Measurements from ENCODE around the gene CALM1.

The CALM1 gene

DNA sequence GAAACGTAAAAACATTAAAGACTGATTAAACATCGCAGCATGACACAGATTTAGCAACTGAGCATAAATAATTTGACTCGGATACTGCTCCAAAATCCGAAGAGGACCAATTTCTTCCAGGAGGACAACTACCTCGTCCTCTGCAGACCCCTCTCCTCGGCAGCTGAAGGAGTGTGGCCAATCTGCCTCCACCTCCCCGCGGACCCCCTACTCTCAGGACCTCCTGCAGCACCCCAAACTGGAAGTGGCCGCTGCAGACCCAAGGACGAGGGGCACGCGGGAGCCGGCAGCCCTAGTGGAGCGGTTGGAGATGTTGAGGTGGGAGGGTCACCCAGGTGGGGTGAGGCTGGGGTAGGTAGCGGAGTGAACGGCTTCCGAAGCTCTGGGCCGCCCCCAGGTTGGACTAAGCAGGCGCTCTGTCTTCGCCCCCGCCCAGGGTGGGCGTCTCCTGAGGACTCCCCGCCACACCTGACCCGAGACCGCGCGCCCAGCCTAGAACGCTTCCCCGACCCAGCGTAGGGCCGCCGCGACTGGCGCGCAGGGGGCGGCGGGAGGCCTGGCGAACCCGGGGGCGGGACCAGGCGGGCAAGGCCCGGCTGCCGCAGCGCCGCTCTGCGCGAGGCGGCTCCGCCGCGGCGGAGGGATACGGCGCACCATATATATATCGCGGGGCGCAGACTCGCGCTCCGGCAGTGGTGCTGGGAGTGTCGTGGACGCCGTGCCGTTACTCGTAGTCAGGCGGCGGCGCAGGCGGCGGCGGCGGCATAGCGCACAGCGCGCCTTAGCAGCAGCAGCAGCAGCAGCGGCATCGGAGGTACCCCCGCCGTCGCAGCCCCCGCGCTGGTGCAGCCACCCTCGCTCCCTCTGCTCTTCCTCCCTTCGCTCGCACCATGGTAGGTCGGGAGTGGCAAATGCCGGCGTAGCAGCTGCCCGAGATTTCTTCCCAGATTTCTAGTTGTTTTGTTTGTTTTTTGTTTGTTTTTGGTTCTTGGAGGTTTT, at the start of gene CALM1 (continued):
- TF ChIP-seq ZBTB21 (tag by site-specific recombination; IDR thresholded peaks at IDR 0.05): no peak
- TF ChIP-seq, protein P1, sequence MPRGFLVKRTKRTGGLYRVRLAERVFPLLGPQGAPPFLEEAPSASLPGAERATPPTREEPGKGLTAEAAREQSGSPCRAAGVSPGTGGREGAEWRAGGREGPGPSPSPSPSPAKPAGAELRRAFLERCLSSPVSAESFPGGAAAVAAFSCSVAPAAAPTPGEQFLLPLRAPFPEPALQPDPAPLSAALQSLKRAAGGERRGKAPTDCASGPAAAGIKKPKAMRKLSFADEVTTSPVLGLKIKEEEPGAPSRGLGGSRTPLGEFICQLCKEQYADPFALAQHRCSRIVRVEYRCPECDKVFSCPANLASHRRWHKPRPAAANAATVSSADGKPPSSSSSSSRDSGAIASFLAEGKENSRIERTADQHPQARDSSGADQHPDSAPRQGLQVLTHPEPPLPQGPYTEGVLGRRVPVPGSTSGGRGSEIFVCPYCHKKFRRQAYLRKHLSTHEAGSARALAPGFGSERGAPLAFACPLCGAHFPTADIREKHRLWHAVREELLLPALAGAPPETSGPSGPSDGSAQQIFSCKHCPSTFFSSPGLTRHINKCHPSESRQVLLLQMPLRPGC (tag by site-specific recombination; IDR thresholded peaks at IDR 0.05): peak; percentile 89
- TF ChIP-seq ZNF211 (tag by site-specific recombination; IDR thresholded peaks at IDR 0.05; ENCODE audit: low read depth): no peak
- peak; percentile 26 for TF ChIP-seq WT1 (tag by site-specific recombination; IDR thresholded peaks at IDR 0.05)
- TF ChIP-seq ZNF792 (tag by site-specific recombination; IDR thresholded peaks at IDR 0.05): peak; percentile 18; the same call in 1 of the 2 replicates
- TF ChIP-seq, protein P2, sequence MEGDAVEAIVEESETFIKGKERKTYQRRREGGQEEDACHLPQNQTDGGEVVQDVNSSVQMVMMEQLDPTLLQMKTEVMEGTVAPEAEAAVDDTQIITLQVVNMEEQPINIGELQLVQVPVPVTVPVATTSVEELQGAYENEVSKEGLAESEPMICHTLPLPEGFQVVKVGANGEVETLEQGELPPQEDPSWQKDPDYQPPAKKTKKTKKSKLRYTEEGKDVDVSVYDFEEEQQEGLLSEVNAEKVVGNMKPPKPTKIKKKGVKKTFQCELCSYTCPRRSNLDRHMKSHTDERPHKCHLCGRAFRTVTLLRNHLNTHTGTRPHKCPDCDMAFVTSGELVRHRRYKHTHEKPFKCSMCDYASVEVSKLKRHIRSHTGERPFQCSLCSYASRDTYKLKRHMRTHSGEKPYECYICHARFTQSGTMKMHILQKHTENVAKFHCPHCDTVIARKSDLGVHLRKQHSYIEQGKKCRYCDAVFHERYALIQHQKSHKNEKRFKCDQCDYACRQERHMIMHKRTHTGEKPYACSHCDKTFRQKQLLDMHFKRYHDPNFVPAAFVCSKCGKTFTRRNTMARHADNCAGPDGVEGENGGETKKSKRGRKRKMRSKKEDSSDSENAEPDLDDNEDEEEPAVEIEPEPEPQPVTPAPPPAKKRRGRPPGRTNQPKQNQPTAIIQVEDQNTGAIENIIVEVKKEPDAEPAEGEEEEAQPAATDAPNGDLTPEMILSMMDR (tag by site-specific recombination; IDR thresholded peaks at IDR 0.05): peak; percentile 73
- peak; percentile 73; the same call in 1 of the 2 replicates for TF ChIP-seq ZNF37A (tag by site-specific recombination; IDR thresholded peaks at IDR 0.05)
- TF ChIP-seq ZNF621 (tag by site-specific recombination; IDR thresholded peaks at IDR 0.05): no peak
- TF ChIP-seq KLF1 (tag by site-specific recombination; IDR thresholded peaks at IDR 0.05): peak; percentile 82
- TF ChIP-seq ZNF423 (tag by site-specific recombination; IDR thresholded peaks at IDR 0.05): peak; percentile 9; the same call in 1 of the 2 replicates
- no peak for TF ChIP-seq ZNF433 (tag by site-specific recombination; IDR thresholded peaks at IDR 0.05; ENCODE audit: low read depth)
- no peak for TF ChIP-seq ZFP41 (tag by site-specific recombination; IDR thresholded peaks at IDR 0.05; ENCODE audit: borderline replicate concordance)
- TF ChIP-seq ZNF510 (tag by site-specific recombination; IDR thresholded peaks at IDR 0.05; ENCODE audit: insufficient replicate concordance): peak; percentile 14
- peak; percentile 97 for TF ChIP-seq GLIS2 (tag by site-specific recombination; IDR thresholded peaks at IDR 0.05)
- 0 out of 2 replicates have a peak, but pooled peaks have one; percentile 40 for TF ChIP-seq ZFP69B (tag by site-specific recombination; IDR thresholded peaks at IDR 0.05)
- TF ChIP-seq KLF7 (tag by site-specific recombination; IDR thresholded peaks at IDR 0.05; ENCODE audit: borderline replicate concordance): no peak; the same call in 1 of the 2 replicates
- TF ChIP-seq ZNF121 (tag by site-specific recombination; IDR thresholded peaks at IDR 0.05): 0 out of 2 replicates have a peak, but pooled peaks have one; percentile 19
- no peak for TF ChIP-seq ZNF426 (tag by site-specific recombination; IDR thresholded peaks at IDR 0.05)
- TF ChIP-seq ZNF274 (IDR thresholded peaks at IDR 0.05; ENCODE audit: low read length): no peak
- TF ChIP-seq ZNF274 (tag by site-specific recombination; IDR thresholded peaks at IDR 0.05; ENCODE audit: borderline replicate concordance): no peak
- TF ChIP-seq ZBTB7A (tag by site-specific recombination; IDR thresholded peaks at IDR 0.05; ENCODE audit: low read depth): peak; percentile 31
- TF ChIP-seq, protein P3, sequence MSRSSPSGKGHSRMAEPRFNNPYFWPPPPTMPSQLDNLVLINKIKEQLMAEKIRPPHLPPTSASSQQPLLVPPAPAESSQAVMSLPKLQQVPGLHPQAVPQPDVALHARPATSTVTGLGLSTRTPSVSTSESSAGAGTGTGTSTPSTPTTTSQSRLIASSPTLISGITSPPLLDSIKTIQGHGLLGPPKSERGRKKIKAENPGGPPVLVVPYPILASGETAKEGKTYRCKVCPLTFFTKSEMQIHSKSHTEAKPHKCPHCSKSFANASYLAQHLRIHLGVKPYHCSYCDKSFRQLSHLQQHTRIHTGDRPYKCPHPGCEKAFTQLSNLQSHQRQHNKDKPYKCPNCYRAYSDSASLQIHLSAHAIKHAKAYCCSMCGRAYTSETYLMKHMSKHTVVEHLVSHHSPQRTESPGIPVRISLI (tag by site-specific recombination; IDR thresholded peaks at IDR 0.05): no peak
- no peak for TF ChIP-seq BCL11A (tag by site-specific recombination; IDR thresholded peaks at IDR 0.05; ENCODE audit: low read depth)
- no peak for TF ChIP-seq HOXC10 (CRISPR knock-in tag; IDR thresholded peaks at IDR 0.05)
- no peak for TF ChIP-seq ZNF354C (tag by site-specific recombination; IDR thresholded peaks at IDR 0.05; ENCODE audit: borderline replicate concordance, low read depth)
- no peak for TF ChIP-seq ZNF521 (tag by site-specific recombination; IDR thresholded peaks at IDR 0.05)
- peak; percentile 86 for TF ChIP-seq ZNF10 (tag by site-specific recombination; IDR thresholded peaks at IDR 0.05)
- TF ChIP-seq, protein P4, sequence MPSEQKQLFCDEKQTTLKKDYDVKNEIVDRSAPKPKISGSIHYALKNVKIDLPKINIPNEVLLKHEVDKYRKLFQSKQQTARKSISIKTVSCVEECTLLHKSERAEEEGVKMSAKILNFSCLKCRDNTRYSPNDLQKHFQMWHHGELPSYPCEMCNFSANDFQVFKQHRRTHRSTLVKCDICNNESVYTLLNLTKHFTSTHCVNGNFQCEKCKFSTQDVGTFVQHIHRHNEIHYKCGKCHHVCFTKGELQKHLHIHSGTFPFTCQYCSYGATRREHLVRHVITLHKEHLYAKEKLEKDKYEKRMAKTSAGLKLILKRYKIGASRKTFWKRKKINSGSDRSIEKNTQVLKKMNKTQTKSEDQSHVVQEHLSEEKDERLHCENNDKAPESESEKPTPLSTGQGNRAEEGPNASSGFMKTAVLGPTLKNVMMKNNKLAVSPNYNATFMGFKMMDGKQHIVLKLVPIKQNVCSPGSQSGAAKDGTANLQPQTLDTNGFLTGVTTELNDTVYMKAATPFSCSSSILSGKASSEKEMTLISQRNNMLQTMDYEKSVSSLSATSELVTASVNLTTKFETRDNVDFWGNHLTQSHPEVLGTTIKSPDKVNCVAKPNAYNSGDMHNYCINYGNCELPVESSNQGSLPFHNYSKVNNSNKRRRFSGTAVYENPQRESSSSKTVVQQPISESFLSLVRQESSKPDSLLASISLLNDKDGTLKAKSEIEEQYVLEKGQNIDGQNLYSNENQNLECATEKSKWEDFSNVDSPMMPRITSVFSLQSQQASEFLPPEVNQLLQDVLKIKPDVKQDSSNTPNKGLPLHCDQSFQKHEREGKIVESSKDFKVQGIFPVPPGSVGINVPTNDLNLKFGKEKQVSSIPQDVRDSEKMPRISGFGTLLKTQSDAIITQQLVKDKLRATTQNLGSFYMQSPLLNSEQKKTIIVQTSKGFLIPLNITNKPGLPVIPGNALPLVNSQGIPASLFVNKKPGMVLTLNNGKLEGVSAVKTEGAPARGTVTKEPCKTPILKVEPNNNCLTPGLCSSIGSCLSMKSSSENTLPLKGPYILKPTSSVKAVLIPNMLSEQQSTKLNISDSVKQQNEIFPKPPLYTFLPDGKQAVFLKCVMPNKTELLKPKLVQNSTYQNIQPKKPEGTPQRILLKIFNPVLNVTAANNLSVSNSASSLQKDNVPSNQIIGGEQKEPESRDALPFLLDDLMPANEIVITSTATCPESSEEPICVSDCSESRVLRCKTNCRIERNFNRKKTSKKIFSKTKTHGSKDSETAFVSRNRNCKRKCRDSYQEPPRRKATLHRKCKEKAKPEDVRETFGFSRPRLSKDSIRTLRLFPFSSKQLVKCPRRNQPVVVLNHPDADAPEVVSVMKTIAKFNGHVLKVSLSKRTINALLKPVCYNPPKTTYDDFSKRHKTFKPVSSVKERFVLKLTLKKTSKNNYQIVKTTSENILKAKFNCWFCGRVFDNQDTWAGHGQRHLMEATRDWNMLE (tag by site-specific recombination; conservative IDR thresholded peaks at IDR 0.05; ENCODE audit: low read depth): no peak
- TF ChIP-seq, protein P5, sequence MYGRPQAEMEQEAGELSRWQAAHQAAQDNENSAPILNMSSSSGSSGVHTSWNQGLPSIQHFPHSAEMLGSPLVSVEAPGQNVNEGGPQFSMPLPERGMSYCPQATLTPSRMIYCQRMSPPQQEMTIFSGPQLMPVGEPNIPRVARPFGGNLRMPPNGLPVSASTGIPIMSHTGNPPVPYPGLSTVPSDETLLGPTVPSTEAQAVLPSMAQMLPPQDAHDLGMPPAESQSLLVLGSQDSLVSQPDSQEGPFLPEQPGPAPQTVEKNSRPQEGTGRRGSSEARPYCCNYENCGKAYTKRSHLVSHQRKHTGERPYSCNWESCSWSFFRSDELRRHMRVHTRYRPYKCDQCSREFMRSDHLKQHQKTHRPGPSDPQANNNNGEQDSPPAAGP (tag by site-specific recombination; IDR thresholded peaks at IDR 0.05): peak; percentile 98

All from HEK293 (cell line).